ENCODE results near the gene GLRB. TPM values are rescaled to one million over a fixed set of nuclear protein-coding genes. Genes with fewer than 3 reads are reported as not detected.

Gene GLRB
- total RNA-seq, 4 donors from 2014 or later: 0.27 TPM; not detected in 3

GRCh38 chr4:157204634-157205244 lies 128.8 kb downstream of the GLRB start:
- DNase-seq: peak in 1 of 3 donors; percentile 55

GRCh38 chr4:157217708-157218107 lies 141.8 kb downstream of the GLRB start:
- no peak overlapping the region for H3K4me3 ChIP-seq
- H3K9me3 ChIP-seq: peaks cover 0 to 5% (median 0%) of the 10 kb centered on the region in 4 donors
- DNase-seq: no peak
- H3K27me3 ChIP-seq: peaks cover 0 to 7% of the 10 kb centered on the region in 2 donors
- no peaks in the 10 kb centered on the region for H3K36me3 ChIP-seq
- no peak overlapping the region for H3K27ac ChIP-seq
- no peaks in the 10 kb centered on the region for H3K4me1 ChIP-seq
- no peak for TF ChIP-seq POLR2A (IDR thresholded peaks at IDR 0.05)
- TF ChIP-seq CTCF (IDR thresholded peaks at IDR 0.05): peak in 4 of 6 experiments; percentile 21 to 42 (median 28)

More at GRCh38 chr4:157204634-157205244, 128.8 kb downstream of the GLRB start:
- H3K27me3 ChIP-seq: no peaks in the 10 kb centered on the region
- H3K27ac ChIP-seq: no peak overlapping the region
- H3K36me3 ChIP-seq: no peaks in the 10 kb centered on the region
- no peaks in the 10 kb centered on the region for H3K4me1 ChIP-seq
- H3K4me3 ChIP-seq: no peak overlapping the region
- TF ChIP-seq CTCF (IDR thresholded peaks at IDR 0.05) (peak in 4 of 6 experiments; percentile 18 to 30 (median 26)), POLR2A (IDR thresholded peaks at IDR 0.05) (no peak)
- no peaks in the 10 kb centered on the region for H3K9me3 ChIP-seq

- no peak for DNase-seq
- H3K4me1 ChIP-seq: no peaks in the 10 kb centered on the region
- H3K9me3 ChIP-seq: peaks cover 0 to 5% (median 0%) of the 10 kb centered on the region in 4 donors
- TF ChIP-seq POLR2A (IDR thresholded peaks at IDR 0.05): no peak
- TF ChIP-seq CTCF (IDR thresholded peaks at IDR 0.05): no peak
- no peak overlapping the region for H3K27ac ChIP-seq
- peak overlapping the region in 2 of 4 donors; percentile 16 to 27 for H3K4me3 ChIP-seq
- peaks cover 0 to 7% of the 10 kb centered on the region in 2 donors for H3K27me3 ChIP-seq
- no peaks in the 10 kb centered on the region for H3K36me3 ChIP-seq
Observed at GRCh38 chr4:157219711-157220370, 143.9 kb downstream of the GLRB start.

GRCh38 chr4:157220371-157220881 lies 144.5 kb downstream of the GLRB start, which contains the start of gene GRIA2:
TSS of gene GRIA2 (plus strand) at chr4:157220728. CDS start at chr4:157221043, 315 bp downstream.
- no peak within 1 kb of the TSS for H3K27ac ChIP-seq
- H3K27me3 ChIP-seq: peaks cover 0 to 7% of the 10 kb centered on the region in 2 donors
- H3K4me1 ChIP-seq: no peaks in the 10 kb centered on the region
- peaks cover 0 to 5% (median 0%) of the 10 kb centered on the region in 4 donors for H3K9me3 ChIP-seq
- H3K36me3 ChIP-seq: no peaks in the 10 kb centered on the region
- no peak for TF ChIP-seq POLR2A (IDR thresholded peaks at IDR 0.05)
- TF ChIP-seq CTCF (IDR thresholded peaks at IDR 0.05): no peak
- peak within 1 kb of the TSS in 2 of 4 donors; percentile 16 to 27 for H3K4me3 ChIP-seq
- DNase-seq: peak in 1 of 3 donors; percentile 41

GRCh38 chr4:157221426-157221894 lies 145.5 kb downstream of the GLRB start:
- DNase-seq: peak in 1 of 3 donors; percentile 11
- H3K4me3 ChIP-seq: no peak overlapping the region
- TF ChIP-seq CTCF (IDR thresholded peaks at IDR 0.05) (no peak), POLR2A (IDR thresholded peaks at IDR 0.05) (no peak)
- H3K27me3 ChIP-seq: peaks cover 0 to 7% of the 10 kb centered on the region in 2 donors
- H3K9me3 ChIP-seq: peaks cover 0 to 5% (median 0%) of the 10 kb centered on the region in 4 donors
- H3K4me1 ChIP-seq: no peaks in the 10 kb centered on the region
- no peaks in the 10 kb centered on the region for H3K36me3 ChIP-seq
- H3K27ac ChIP-seq: no peak overlapping the region

Small RNAs within 50 kb of the gene (small RNA-seq; reads per million reads assigned to genes)
- 0 reads per million in 2 donors for gene RF00019
- 0 reads per million in 2 donors for gene RNU6-582P

Other genes starting within 250 kb of the GLRB start
- gene PDGFC, start 104.4 kb upstream of the GLRB start, total RNA-seq: 10 to 100 TPM in 2 of 4 donors, 1 to 10 TPM in 2; 4.4 to 17.3 (median 11.5) TPM
- gene GRIA2, start 144.6 kb downstream of the GLRB start, total RNA-seq: not detected

Data from Peyer's patch (tissue), 4 donors.